Naive thymus-derived CD4-positive, alpha-beta T cell (primary cell): ENCODE results near the gene CLEC4M. TPM values are rescaled to one million over a fixed set of nuclear protein-coding genes. Genes with fewer than 3 reads are reported as not detected.

Experiments used
- ATAC-seq: fragments of 150-1000 bp; cut with Tn5 transposase; 2 replicates; pipeline ENCODE4 v1.10.0; 2021; ENCODE audit warnings: mild to moderate bottlenecking, moderate library complexity
- CTCF ChIA-PET: fragments of 350-600 bp; sonication (Branson Sonifier 250); formaldehyde crosslinking; loops from one replicate; lab custom pipeline; 2021; ENCODE audit warnings: antibody characterized with exemption; lab: Charles Lee
- POLR2A ChIA-PET: fragments of 350-600 bp; sonication (Branson Sonifier 250); formaldehyde crosslinking; loops from one replicate; lab custom pipeline; 2021; ENCODE audit warnings: antibody characterized with exemption, inconsistent platforms; lab: Charles Lee
- DNase-seq, 9 donors: peaks; one replicate each; pipeline versions ENCODE4 v3.0.0 to v3.0.0-alpha.2; 2020 to 2022; ENCODE audit warnings: mixed read lengths in 1 of 9
- H3K27ac ChIP-seq: one replicate; pipeline ENCODE4 v1.7.0; 2013; ENCODE audit warnings: mild to moderate bottlenecking, low read depth, low read length, moderate library complexity
- H3K27me3 ChIP-seq, 2 donors: one replicate each; pipeline ENCODE4 v1.7.0; 2013; ENCODE audit warnings: low read length in 2 of 2, mild to moderate bottlenecking in 2 of 2, moderate library complexity in 2 of 2; ENCODE audit not compliant: control insufficient read depth in 2 of 2, insufficient read depth in 2 of 2
- H3K36me3 ChIP-seq, 3 experiments: 1 replicate in 2 of 3; 2 replicates in 1 of 3; pipeline ENCODE4 v1.7.0; 2013; ENCODE audit warnings: low read length in 3 of 3, mild to moderate bottlenecking in 3 of 3, moderate library complexity in 1 of 3; ENCODE audit not compliant: insufficient read depth in 3 of 3, control insufficient read depth in 2 of 3
- H3K4me1 ChIP-seq, 2 donors: one replicate each; pipeline ENCODE4 v1.7.0; 2013; ENCODE audit warnings: low read length in 2 of 2, mild to moderate bottlenecking in 2 of 2, moderate library complexity in 1 of 2; ENCODE audit not compliant: control insufficient read depth in 2 of 2, insufficient read depth in 2 of 2
- H3K4me3 ChIP-seq: 2 replicates; pipeline ENCODE4 v1.7.0; 2013; ENCODE audit warnings: mild to moderate bottlenecking, low read length
- H3K9me3 ChIP-seq, 3 experiments: 1 replicate in 2 of 3; 2 replicates in 1 of 3; pipeline ENCODE4 v1.7.0; 2013; ENCODE audit warnings: low read length in 3 of 3; ENCODE audit not compliant: control insufficient read depth in 2 of 3
- H3K27ac Mint-ChIP-seq, 9 donors: one replicate each; pipeline ENCODE4 v1.8.0; 2020 to 2022; ENCODE audit warnings: mixed read lengths in 9 of 9, mild to moderate bottlenecking in 8 of 9, moderate library complexity in 5 of 9, inconsistent platforms in 2 of 9
- H3K27me3 Mint-ChIP-seq, 5 donors: one replicate each; pipeline ENCODE4 v1.8.0; 2021 to 2022; ENCODE audit warnings: mixed read lengths in 5 of 5, mild to moderate bottlenecking in 1 of 5
- H3K36me3 Mint-ChIP-seq, 5 donors: one replicate each; pipeline ENCODE4 v1.8.0; 2020 to 2022; ENCODE audit warnings: mixed read lengths in 5 of 5, mild to moderate bottlenecking in 3 of 5, inconsistent platforms in 1 of 5
- H3K4me1 Mint-ChIP-seq, 7 donors: one replicate each; pipeline ENCODE4 v1.8.0; 2020 to 2022; ENCODE audit warnings: mixed read lengths in 7 of 7, mild to moderate bottlenecking in 3 of 7, inconsistent platforms in 1 of 7
- H3K4me3 Mint-ChIP-seq, 10 donors: one replicate each; pipeline ENCODE4 v1.8.0; 2020 to 2022; ENCODE audit warnings: mild to moderate bottlenecking in 10 of 10, mixed read lengths in 10 of 10, moderate library complexity in 6 of 10, inconsistent platforms in 2 of 10
- H3K9me3 Mint-ChIP-seq, 11 donors: one replicate each; pipeline ENCODE4 v1.8.0; 2020 to 2022; ENCODE audit warnings: mixed read lengths in 11 of 11, mild to moderate bottlenecking in 4 of 11, inconsistent platforms in 1 of 11, moderate library complexity in 1 of 11
- intact Hi-C, 2 donors: fragments of 100-400 bp; cut with micrococcal nuclease; formaldehyde crosslinking; loops; one replicate each; pipeline ENCODE4 v1.15.1; 2023
- polyA plus RNA-seq, 2 donors: library from polyadenylated mRNA; unstranded; fragments of 300-500 nt; fragmentation: Illumina TruSeq; gene quantifications; one replicate each; pipeline ENCODE4 v1.2.3, GENCODE V29; 2021
- total RNA-seq, 6 experiments: library from RNA in 5 of 6; stranded (reverse) in 5 of 6; gene quantifications; 1 replicate in 5 of 6; 2 replicates in 1 of 6; pipeline ENCODE4 v1.2.3 and lab custom pipeline; 2021 to 2026

CLEC4M gene
- total and polyA plus RNA-seq, 7 experiments from 2014 or later, result 0.74 TPM; not detected in 6

DNA sequence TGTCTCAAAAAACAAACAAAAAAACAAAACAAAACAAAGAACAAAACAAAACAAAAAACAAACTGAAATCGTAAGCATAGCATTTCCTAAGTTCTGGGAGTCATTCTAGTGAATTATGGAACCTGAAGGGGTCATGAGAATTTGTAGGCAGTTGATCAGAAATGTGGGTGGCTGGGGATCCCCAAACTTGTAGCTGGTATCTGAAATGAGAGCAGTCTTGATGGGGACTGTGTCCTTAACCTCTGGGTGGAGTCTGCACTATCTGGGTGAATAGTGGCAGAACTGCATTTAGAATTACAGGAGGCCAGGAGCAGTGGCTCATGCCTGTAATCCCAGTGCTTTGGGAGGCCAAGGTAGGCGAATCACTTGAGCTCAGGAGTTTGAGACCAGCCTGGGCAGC, 37.3 kb upstream of the CLEC4M start:
- no peak for ATAC-seq
- Mint-ChIP-seq H3K27me3 (peaks cover 19 to 33% (median 31%) of the 10 kb centered on the region in 5 donors), H3K27ac (peak overlapping the region in 1 of 9 donors; percentile 36), H3K4me1 (peaks cover 0 to 15% (median 14%) of the 10 kb centered on the region in 7 donors), H3K9me3 (peaks cover 0 to 4% (median 0%) of the 10 kb centered on the region in 11 donors), H3K36me3 (peaks cover 0 to 4% (median 0%) of the 10 kb centered on the region in 5 donors), H3K4me3 (no peak overlapping the region)
- intact Hi-C loops, result no loop called here
- Histone ChIP-seq H3K4me1 (peaks cover 0 to 16% of the 10 kb centered on the region in 2 donors), H3K4me3 (no peak overlapping the region), H3K27me3 (peaks cover 0 to 13% of the 10 kb centered on the region in 2 donors), H3K36me3 (no peaks in the 10 kb centered on the region), H3K9me3 (no peaks in the 10 kb centered on the region), H3K27ac (no peak overlapping the region)
- no peak for DNase-seq
- ChIA-PET CTCF (no interaction called here), POLR2A (no interaction called here)

- Histone ChIP-seq H3K27ac (no peak overlapping the region), H3K9me3 (no peaks in the 10 kb centered on the region), H3K4me1 (peaks cover 0 to 16% of the 10 kb centered on the region in 2 donors), H3K27me3 (peaks cover 0 to 13% of the 10 kb centered on the region in 2 donors), H3K4me3 (no peak overlapping the region), H3K36me3 (no peaks in the 10 kb centered on the region)
- ChIA-PET POLR2A (interaction anchor here (0.5 to 0.6 kb wide), 2 partner anchors 30 to 1292 kb away, joined by 3 read pairs; no protein-coding TSS in a partner anchor), CTCF (no interaction called here)
- Mint-ChIP-seq H3K27me3 (peaks cover 19 to 53% (median 36%) of the 10 kb centered on the region in 5 donors), H3K36me3 (peaks cover 0 to 4% (median 0%) of the 10 kb centered on the region in 5 donors), H3K27ac (peak overlapping the region in 1 of 9 donors; percentile 8), H3K4me3 (peak overlapping the region in 6 of 10 donors; percentile 14 to 77 (median 67)), H3K4me1 (peaks cover 0 to 15% (median 14%) of the 10 kb centered on the region in 7 donors), H3K9me3 (peaks cover 0 to 4% (median 0%) of the 10 kb centered on the region in 11 donors)
- ATAC-seq (peak; percentile 72), DNase-seq (peak in 1 of 9 donors; percentile 19)
- intact Hi-C loops, result no loop called here
These were observed 33.8 kb upstream of the CLEC4M start for GRCh38 chr19:7729211-7729610.

DNA sequence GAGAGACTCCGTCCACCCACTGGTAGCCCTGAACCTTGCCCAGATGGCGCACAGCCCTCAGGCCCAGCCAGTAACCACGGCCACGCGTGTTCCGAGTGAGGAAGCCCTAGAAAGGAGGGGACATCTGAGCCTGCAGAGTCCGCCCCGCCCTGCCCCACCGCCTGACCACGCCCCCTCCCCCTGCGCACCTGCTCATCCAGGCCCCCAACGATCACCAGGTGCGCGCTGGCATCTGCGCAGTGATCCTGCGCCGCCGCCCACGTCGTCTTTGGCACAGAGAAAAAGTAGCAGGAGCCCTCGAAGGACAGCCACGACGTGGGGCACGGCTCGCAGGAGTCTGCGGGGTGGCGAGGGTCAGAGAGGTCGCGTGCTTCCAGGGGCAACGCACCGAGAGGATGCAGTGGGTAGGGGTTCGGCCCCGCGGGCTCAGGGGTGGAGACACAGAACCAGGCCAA, 33.2 kb upstream of the CLEC4M start:
- intact Hi-C loops, result no loop called here
- Histone ChIP-seq H3K27ac (no peak overlapping the region), H3K36me3 (no peaks in the 10 kb centered on the region), H3K27me3 (peaks cover 0 to 13% of the 10 kb centered on the region in 2 donors), H3K4me1 (peaks cover 0 to 16% of the 10 kb centered on the region in 2 donors), H3K9me3 (no peaks in the 10 kb centered on the region), H3K4me3 (no peak overlapping the region)
- ATAC-seq, result peak; percentile 44
- H3K27ac Mint-ChIP-seq, result peak overlapping the region in 1 of 9 donors; percentile 48
- H3K4me1 Mint-ChIP-seq, result peaks cover 0 to 15% (median 14%) of the 10 kb centered on the region in 7 donors
- peak overlapping the region in 9 of 10 donors; percentile 23 to 80 (median 73) for H3K4me3 Mint-ChIP-seq
- peaks cover 0 to 4% (median 0%) of the 10 kb centered on the region in 11 donors for H3K9me3 Mint-ChIP-seq
- ChIA-PET CTCF (no interaction called here), POLR2A (no interaction called here)
- peak in 1 of 9 donors; percentile 8 for DNase-seq
- peaks cover 0 to 4% (median 0%) of the 10 kb centered on the region in 5 donors for H3K36me3 Mint-ChIP-seq
- peaks cover 19 to 56% (median 36%) of the 10 kb centered on the region in 5 donors for H3K27me3 Mint-ChIP-seq

- Mint-ChIP-seq H3K4me3 (peak overlapping the region in 7 of 10 donors; percentile 29 to 80 (median 73)), H3K27me3 (peaks cover 19 to 56% (median 38%) of the 10 kb centered on the region in 5 donors), H3K27ac (no peak overlapping the region), H3K36me3 (peaks cover 0 to 4% (median 0%) of the 10 kb centered on the region in 5 donors), H3K4me1 (peaks cover 0 to 17% (median 14%) of the 10 kb centered on the region in 7 donors), H3K9me3 (peaks cover 0 to 4% (median 0%) of the 10 kb centered on the region in 11 donors)
- no peaks in the 10 kb centered on the region for H3K9me3 ChIP-seq
- H3K27me3 ChIP-seq, result peaks cover 0 to 13% of the 10 kb centered on the region in 2 donors
- DNase-seq (no peak), ATAC-seq (no peak)
- no peaks in the 10 kb centered on the region for H3K36me3 ChIP-seq
- ChIA-PET POLR2A (no interaction called here), CTCF (no interaction called here)
- peaks cover 0 to 16% of the 10 kb centered on the region in 2 donors for H3K4me1 ChIP-seq
- no peak overlapping the region for H3K4me3 ChIP-seq
- no peak overlapping the region for H3K27ac ChIP-seq
- intact Hi-C loops, result no loop called here
These were observed 32.5 kb upstream of the CLEC4M start for GRCh38 chr19:7730286-7731217.

DNA sequence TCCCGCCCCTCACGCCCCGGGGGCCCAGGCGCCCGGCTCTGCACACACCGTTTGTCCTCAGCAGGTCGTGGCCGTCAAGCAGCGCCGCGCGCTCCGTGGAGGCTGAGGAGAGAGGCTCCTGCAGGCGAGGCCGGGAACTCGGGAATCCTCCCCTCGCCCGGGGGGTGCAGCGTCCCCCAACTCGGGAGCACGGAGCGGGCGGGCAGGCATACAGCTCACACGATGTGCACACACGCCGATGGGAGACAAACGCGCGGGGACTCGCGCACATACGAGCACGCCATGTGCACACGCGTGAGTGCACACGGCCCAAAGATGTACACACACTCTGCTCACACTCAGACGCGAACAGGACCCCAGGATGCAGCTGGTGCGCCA, 31.8 kb upstream of the CLEC4M start:
- peak overlapping the region in 1 of 10 donors; percentile 28 for H3K4me3 Mint-ChIP-seq
- Histone ChIP-seq H3K4me1 (peaks cover 0 to 16% of the 10 kb centered on the region in 2 donors), H3K9me3 (no peaks in the 10 kb centered on the region), H3K4me3 (no peak overlapping the region), H3K27ac (no peak overlapping the region), H3K36me3 (no peaks in the 10 kb centered on the region), H3K27me3 (peaks cover 0 to 13% of the 10 kb centered on the region in 2 donors)
- H3K27ac Mint-ChIP-seq, result no peak overlapping the region
- intact Hi-C loops, result no loop called here
- H3K9me3 Mint-ChIP-seq, result peaks cover 0 to 4% (median 0%) of the 10 kb centered on the region in 11 donors
- peaks cover 0 to 18% (median 14%) of the 10 kb centered on the region in 7 donors for H3K4me1 Mint-ChIP-seq
- ATAC-seq, result no peak
- H3K27me3 Mint-ChIP-seq, result peaks cover 19 to 56% (median 38%) of the 10 kb centered on the region in 5 donors
- CTCF ChIA-PET, result no interaction called here
- POLR2A ChIA-PET, result no interaction called here
- H3K36me3 Mint-ChIP-seq, result peaks cover 0 to 4% (median 0%) of the 10 kb centered on the region in 5 donors
- DNase-seq, result no peak

DNA sequence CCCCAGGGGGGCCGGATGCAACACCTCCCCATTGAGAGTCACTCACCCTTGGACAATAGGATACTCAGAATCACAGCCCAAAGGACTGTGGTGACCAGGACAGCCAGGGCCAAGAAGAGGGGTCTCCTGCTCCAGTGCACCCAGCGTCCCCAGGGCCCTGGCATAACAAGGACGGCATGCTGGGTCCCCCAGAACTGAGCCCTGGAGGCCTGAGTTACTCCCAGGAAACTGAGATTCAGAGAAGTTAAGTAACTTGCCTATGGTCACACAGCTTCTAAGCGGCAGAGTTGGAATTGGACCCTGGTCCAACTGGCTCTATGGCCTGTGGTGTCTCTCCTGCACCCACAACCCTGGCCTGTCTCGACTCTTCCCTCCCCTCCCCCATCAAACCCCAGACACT, 31.4 kb upstream of the CLEC4M start:
- Mint-ChIP-seq H3K4me1 (peaks cover 0 to 19% (median 14%) of the 10 kb centered on the region in 7 donors), H3K27me3 (peaks cover 19 to 54% (median 38%) of the 10 kb centered on the region in 5 donors), H3K9me3 (peaks cover 0 to 4% (median 0%) of the 10 kb centered on the region in 11 donors), H3K27ac (no peak overlapping the region), H3K36me3 (peaks cover 0 to 4% (median 0%) of the 10 kb centered on the region in 5 donors), H3K4me3 (peak overlapping the region in 3 of 10 donors; percentile 14 to 29 (median 28))
- POLR2A ChIA-PET, result interaction anchor here (0.6 kb wide), 1 partner anchor 51 kb away, joined by 3 read pairs; the partner anchor contains the start of gene TRAPPC5
- peaks cover 0 to 13% of the 10 kb centered on the region in 2 donors for H3K27me3 ChIP-seq
- CTCF ChIA-PET, result no interaction called here
- no peak overlapping the region for H3K4me3 ChIP-seq
- DNase-seq (no peak), ATAC-seq (no peak)
- H3K4me1 ChIP-seq, result peaks cover 0 to 16% of the 10 kb centered on the region in 2 donors
- intact Hi-C loops, result no loop called here
- no peaks in the 10 kb centered on the region for H3K9me3 ChIP-seq
- no peak overlapping the region for H3K27ac ChIP-seq
- H3K36me3 ChIP-seq, result no peaks in the 10 kb centered on the region
